Stimulated activated CD4-positive, alpha-beta T cell treated with anti-CD3 and anti-CD28 coated beads, TNF-alpha, amount 100 ng/mL, for 24 hours (primary cell): ENCODE measurements around the gene ECHDC3.
"Not testable (repeated sequence)": the region's sequence is repeated elsewhere in the genome, so short reads cannot be mapped to it uniquely, and the experiment has no call there.

ENCODE experiments used
- DNase-seq, 3 experiments: peaks; one replicate each; pipeline ENCODE4 v3.0.0-alpha.2; 2020; ENCODE audit warnings: low read depth in 3 of 3

ECHDC3 gene, protein sequence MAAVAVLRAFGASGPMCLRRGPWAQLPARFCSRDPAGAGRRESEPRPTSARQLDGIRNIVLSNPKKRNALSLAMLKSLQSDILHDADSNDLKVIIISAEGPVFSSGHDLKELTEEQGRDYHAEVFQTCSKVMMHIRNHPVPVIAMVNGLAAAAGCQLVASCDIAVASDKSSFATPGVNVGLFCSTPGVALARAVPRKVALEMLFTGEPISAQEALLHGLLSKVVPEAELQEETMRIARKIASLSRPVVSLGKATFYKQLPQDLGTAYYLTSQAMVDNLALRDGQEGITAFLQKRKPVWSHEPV

DNA sequence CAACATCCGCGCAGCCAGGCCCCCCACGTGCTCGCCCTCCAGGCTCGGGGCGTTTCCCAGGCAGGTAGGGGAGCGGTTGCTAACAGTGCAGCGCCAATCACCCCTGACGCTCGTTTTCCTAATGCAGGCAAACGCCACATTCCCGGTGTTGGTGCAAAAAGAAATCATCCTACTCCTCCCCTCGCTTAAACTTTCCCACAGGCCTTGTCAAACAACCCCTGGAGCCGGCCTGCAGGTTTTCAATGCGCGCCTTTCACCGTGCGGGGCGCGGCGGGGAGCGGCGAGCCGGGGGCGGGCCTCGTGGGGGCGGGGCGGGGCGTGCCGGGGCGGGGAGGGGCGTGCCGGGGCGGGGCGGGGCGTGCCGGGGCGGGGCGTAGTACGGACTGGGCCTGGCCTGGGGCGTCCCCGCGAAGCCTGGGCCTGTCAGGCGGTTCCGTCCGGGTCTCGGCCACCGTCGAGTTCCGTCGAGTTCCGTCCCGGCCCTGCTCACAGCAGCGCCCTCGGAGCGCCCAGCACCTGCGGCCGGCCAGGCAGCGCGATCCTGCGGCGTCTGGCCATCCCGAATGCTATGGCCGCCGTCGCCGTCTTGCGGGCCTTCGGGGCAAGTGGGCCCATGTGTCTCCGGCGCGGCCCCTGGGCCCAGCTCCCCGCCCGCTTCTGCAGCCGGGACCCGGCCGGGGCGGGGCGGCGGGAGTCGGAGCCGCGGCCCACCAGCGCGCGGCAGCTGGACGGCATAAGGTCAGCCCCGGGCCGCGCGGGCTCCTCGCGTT, at the start of gene ECHDC3:
Gene ECHDC3, plus strand, starts transcription at position 374 of the 770 bp plus-strand sequence. Its CDS starts 195 bp downstream, at position 569.
- peak in 2 of 3 experiments; percentile 25 to 43 for DNase-seq

DNA sequence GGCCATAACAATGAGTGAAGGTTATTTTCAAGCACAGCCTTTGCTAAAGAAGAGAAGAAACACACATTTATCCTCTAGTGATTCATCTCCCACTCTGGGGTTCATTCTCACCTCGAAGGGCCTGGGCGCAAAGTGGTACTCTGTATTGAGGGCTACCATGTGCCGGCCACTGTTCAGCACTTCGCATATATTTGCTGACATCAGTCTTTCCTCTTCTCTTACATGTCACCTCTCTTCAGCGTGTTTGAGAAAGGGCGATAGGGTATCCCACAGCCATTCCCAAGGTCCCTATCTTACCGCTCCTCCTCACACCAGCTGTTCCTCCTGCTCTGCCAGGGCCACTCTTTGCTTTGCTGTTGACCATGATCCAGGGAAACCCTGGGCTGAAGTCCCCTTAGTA, 48.8 kb upstream of the ECHDC3 start:
- no peak for DNase-seq

DNA sequence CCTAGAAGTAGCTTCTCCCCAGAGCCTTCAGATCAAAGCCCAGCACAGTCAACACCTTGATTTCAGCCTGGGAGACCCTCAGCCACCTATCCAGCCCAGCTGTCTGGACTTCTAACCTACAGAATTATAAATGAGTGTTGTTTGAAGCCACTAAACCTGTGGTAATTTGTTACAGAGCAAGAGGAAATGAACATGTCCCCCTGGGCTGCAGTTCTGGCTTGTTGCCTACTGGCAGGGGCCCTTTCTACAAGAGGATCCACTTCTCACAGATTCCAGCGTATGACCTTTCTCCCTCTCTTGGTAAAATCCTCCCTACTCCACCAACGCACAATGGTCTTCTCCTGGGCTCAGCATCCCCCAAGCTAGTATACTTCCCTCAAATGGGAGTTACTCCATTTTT, 46.4 kb upstream of the ECHDC3 start:
- DNase-seq, result no peak

DNA sequence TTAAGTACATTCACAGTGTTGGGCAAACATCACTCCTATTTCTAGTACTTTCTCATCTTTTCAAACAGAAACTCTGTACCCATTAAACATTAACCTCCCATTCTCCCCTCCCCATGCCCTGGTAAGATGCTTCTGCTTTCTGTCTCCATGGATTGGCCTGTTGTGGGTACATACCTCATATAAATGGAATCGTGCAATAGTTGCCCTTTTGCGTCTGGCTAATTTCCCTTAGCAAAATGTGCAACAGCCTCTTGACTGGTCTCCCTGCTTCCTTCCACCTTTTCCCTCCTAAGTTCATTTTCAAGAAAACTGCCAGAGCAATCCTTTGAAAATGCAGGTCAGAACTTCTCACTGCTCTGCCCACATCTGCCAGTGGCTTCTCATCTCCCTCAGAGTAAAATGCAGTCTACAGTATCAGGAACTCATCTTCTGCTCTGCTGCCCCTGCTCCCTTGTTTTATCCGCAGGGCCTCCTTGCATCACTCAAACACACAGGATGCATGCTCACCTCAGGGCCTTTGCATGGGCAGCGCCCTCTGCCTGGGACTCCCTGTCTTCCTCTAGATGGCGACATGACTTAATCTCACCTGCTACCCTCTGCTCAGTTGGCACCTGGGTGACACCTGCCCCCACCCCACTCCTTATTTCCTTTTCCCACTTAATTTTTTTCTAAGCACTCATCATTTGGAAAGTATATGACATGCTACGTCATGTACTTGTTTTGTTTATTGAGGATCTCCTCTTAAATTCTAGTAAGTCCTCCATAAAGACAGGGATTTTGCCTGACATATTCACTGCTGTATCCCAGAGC, 44.3 kb upstream of the ECHDC3 start:
- DNase-seq, result no peak

DNA sequence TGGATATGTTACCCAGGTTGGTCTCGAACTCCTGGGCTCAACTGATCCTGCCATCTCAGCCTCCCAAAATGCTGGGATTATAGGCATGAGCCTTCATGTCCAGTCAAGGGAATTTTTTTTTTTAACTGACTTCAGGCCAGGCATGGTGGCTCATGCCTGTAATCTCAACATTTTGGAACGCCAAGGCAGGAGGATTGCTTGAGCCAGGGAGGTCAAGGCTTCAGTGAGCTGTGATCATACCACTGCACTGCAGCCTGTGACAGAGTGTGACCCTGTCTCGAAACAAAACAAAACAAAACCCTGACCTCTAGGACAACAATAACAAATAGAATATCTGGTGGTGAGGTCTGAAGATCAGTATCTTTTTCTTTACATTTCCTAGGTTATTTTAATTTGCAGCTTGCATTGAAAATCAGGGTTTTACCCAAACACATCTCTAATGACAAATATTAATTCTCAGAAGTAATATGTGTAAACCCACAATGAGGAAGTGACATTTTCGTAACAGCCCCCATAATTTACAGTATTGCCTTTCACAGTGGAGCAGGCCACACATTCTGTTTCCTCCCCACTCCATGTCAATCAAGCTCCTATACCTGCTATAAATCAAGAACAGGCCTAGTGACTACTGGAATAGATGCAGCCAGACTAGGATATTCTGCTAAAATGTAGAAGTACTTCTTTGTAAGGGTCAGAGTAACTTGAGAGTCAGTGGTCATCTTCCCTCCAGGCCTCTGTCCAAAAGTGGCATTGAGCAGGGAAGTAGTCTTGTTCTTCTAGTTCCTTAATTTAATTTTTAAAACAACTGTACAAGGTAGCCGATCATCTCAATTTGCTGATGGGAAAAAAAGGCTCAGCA, 43.3 kb upstream of the ECHDC3 start:
- no peak for DNase-seq

DNA sequence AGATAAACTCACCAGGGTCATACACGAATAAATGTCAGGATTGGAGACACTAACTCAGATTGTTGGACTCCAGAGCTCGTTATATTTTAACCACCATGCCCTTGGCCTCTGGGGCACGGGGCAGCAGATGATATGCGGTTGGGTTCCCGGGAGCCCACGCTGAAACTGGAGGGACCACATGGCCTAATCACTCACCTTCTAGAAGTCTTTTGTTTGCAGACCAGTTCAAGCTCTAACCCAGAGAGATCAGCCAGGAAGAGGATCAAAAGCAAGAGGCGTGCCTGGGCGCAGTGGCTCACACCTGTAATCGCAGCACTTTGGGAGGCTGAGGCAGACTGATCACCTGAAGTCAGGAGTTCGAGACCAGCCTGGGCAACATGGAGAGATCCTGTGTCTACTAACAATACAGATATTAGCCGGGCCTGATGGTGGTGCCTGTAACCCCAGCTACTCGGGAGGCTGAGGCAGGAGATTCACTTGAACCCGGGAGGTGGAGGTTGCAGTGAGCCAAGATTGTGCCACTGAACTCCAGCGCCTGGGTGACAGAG, 42.6 kb upstream of the ECHDC3 start:
- DNase-seq, result no peak

DNA sequence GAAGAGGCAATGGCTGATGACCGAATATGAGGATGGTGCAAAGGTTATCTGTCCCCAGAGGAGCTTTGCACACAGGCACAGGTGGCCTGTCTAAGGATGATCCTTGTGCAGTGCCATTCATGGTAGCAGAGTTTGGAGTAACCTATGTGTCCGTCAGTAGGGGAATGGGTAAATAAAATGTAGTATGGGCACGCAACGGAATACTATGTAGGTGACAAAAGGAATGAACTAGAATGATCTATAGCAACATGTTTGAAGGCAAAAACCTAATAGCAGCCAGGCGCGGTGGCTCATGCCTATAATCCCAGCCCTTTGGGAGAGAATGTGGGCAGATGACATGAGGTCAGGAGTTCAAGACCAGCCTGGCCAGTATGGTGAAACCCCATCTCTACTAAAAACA, 41.6 kb upstream of the ECHDC3 start:
- no peak for DNase-seq

DNA sequence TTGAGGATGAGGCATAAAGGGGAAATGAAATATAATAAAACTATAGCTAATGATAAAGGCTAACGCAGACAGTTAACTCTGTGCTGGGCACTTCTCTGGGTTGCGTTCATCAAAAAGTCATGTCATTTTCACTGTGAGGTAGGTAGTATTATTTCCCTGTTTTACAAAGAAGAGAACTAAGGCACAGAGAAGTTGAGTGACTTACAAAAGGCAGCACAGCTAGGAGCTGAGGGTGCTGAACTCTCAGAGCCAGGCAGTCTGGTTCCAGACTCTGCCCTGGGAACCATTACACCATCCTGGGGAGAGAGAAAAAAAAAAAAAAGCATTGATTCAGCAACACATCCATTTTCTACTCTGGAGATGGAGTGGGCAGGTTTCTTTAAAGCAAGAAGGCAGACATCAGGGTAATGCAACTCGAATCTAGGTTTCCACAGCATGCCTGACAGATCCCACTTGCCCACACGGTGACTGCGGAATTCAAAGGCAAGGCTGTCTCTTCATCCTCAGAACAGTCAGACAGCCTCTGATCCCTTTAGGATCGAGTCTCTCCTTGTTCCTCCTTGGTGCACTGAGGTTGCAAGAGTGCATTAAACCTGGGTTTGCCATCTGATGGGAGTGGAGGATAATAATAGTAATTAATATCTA, 40.6 kb upstream of the ECHDC3 start:
- no peak for DNase-seq

DNA sequence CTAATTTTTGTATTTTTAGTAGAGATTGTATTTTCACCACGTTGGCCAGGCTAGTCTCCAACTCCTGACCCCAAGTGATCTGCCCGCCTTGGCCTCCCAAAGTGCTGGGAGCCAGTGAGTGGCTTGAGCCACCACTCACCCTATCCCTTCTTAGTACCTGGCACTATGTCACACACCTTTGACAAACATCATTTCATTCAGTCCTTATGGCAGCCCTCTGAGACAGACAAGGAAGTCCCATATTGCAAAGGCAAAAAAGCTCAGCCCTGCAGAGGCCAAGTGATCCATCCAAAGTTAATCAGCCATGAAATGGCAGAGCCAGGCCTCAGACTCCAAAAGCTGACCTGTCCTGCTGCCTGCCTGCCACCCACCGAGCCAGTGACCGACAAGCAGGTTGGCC, 39.9 kb upstream of the ECHDC3 start:
- no peak for DNase-seq

DNA sequence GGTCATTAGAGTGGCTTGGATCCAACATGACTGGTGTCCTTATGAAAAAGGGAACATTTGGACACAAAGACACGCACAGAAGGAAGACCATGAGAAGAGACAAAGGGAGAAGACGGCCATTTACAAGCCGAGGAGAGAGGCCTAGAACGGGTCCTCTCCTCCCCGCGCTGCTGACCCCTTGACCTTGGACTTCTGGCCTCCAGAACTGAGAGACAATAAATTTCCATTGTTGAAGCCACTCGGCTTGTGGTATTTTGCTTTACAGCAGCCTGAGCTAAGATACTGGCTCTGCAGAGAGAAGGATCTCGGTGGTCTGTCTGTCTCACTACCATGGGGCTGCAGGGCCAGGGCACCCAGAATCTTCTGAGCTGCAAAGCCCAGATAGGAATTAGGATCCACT, 38.1 kb upstream of the ECHDC3 start:
- no peak for DNase-seq

DNA sequence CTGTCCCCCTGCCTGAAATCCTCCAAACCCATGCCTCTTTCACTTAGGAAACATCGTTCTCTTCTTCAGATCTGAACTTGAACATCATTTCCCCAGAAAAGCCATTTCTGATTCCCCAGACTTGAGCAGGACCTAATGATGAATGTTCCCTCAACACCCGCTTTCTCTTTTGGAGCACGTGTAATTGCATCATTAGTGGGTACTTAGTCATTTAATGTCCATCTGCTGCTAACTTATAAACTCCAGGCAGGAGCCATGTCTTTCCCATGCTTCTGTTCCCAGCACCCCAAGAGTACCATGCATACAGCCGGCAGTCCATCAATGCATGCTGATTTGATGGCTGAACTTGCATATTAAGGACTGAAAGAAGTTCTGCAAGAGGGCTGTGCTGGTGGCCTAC, 36.5 kb upstream of the ECHDC3 start:
- no peak for DNase-seq

DNA sequence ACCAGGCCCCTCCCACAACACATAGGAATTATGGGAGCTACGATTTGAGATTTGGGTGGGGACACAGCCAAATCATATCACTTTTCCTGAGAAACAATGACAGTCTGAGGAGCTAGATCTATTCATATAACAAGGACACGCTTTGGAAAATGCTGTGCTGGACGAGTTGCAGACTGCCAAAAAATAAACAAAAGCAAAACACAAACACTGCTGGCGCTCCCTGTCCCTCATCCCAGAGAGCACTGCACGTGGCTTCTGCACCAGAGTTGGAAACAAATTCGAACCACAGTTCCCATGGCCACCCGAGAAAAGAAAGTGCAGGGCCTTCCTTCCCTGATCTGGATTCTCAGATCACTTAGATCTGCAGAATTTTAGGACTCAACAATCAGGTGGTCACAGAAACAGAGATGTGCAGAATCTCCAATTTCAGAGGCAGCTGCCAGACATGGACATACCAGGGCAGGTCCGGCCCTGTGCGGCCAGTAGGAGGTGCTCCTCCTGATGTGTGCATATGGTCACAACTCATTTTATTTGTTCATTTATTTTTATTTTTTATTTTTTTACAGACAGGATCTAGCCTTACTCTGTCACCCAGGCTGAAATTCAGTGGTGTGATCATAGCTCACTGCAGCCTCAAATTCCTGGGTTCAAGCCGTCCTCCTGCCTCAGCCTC, 35.2 kb upstream of the ECHDC3 start:
- no peak for DNase-seq

DNA sequence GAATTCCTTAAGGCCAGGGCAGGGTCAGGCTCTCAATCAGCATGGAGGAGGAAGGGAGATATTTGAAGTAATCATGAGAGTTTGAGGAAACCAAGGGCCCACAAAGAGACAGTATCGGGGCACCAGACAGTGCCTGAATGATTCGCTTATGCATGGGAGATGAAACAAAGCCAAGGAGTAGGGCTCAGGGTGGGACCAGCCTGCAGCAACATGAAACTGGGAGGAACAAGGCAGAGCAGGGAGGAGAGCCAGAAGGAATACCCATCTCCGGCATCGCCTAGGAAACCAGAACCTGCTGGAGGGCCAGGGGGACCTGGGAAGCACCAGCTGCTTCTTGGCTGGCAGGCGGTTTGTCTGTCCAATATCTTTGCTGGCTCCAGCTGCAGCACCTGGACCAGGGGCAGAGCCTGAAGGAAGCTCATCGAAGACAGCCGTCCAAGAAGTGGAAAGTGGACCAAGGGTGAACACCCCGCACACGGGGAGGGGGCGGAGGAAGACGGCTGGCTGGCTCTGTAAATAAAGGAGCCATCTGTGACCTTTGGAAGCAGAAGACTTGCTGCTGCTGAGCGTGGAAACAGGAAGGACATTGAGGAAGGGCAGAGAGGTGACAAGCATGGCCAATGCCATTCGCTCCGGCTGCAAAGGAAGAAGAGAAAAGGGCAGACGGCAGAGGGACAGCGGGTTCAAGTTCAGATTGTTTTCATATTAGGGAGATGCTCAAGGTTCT, 34.4 kb upstream of the ECHDC3 start:
- no peak for DNase-seq

DNA sequence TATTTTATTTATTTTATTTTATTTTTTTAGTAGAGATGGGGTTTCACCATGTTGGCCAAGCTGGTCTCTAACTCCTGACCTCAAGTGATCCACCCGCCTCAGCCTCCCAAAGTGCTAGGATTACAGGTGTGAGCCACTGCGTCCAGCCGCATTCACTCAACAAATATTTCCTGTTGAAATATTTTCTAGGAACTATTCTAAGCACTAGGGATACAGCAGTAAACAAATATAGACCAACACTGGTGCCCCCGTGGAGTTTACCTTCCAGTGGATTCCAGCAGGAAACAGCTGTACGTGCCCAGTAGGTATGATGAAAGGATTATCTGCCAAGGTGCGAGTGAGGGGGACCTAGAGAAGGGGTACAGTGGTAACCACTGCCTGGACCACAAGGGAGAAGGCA, 33.4 kb upstream of the ECHDC3 start:
- DNase-seq, result not testable (repeated sequence)

DNA sequence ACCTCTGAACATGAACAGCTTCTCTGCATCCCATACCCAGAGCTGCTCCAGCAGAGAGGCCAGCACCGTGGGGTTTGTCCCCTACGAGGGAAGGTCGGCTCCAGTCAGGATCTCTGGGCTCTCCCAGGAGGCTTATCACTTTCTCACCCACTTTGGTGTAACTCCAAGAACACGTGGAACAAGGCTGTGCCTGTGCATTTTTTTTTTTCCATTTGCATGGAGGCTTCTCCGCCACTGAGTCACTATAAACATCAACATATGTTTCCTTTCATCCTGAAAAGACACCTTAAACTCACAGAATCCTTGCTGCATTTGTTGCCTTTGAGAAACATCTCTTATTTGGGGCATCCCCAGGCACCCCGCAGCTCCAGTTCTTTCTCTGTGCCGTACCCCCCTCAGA, 29.4 kb upstream of the ECHDC3 start:
- no peak for DNase-seq

DNA sequence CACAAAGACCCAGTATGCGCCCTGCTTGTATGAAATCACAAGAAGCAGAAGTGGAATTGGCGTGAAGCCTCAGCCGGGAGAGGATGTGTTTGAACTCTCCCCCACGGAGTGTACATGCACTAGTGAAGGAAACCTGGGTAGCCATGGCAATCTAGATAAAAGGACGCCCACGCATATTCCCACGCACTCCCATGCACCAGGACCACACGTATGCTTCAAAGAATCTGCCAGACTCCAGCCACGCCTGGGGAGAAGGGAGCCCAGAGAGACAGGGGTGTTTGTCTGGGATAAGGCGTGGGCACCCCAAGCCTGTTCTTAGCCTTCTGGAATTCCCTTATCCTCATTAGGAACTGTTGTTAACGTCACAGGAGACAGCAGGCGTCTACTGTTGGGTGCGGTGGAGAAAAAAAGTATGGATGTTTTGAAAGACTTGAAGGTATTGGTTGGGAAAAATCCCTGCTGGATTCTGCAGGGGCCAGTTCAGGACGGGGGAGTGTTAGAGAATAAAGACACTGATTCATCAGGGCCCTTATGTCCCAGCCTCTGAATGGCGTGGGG, 28.9 kb upstream of the ECHDC3 start:
- DNase-seq, result no peak

DNA sequence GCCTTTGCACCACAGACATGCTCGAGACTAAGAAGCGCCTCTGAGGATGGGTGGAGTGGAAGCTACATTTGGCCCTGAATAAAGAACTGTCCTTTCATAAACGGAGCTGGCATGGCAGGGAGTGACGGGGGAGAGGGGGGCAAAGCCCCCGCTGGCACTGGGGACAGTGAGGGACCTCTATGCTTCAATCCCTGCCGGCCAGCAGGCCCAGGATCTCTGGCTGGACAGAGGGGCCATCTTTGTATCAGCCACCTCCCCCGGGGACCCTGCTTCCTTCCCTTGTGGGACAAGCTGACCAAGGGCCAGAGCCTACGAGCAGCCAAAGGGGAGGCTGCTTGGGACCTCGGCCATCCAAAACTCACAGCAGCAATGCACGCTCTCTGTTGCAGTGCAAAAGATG, 28.2 kb upstream of the ECHDC3 start:
- DNase-seq, result no peak

DNA sequence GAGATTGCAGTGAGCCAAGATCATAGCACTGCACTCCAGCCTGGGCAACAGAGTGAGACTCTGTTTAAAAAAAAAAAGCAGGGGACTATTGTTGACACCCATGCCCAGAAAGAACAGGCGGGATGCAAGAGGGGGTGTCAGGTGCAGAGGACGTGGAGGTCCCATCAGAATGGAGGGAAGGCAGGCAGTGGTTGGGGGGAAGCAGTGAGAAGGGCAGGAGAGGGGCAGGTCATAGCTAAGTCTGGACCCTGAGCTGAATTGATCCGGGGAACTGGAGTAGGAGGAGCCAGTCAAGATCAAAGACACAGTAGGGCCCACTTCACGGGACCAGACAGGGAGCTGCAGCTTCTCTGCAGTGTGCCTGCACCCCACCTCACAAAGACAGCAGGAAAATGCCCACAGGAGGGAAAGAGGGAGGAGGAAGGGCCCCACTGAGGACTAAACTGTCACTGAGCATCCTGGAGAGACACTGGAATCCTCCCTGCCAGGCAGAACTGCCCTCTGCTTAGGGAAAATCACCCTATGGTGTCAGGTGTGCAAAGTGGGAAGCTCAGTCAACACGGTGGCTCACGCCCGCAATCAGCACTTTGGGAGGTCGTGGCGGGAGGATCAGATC, 27.3 kb upstream of the ECHDC3 start:
- DNase-seq, result no peak
